BE2C (cell line): ENCODE data around the gene ALDOC.

Experiments used
- DNase-seq: peaks from one replicate; pipeline ENCODE4 v3.0.0-alpha.2; 2020
- H3K27me3 ChIP-seq: fragments of 250-450 bp; sonication (Bioruptor Pico); 2 replicates; pipeline ENCODE4 v1.5.1; 2020; ENCODE audit warnings: mild to moderate bottlenecking
- H3K36me3 ChIP-seq: fragments of 250-450 bp; sonication (Bioruptor Pico); 2 replicates; pipeline ENCODE4 v1.5.1; 2020; ENCODE audit warnings: mild to moderate bottlenecking
- H3K4me1 ChIP-seq: fragments of 250-450 bp; sonication (Bioruptor Pico); 2 replicates; pipeline ENCODE4 v1.5.1; 2020
- H3K4me3 ChIP-seq: 2 replicates; pipeline ENCODE4 v1.5.1; 2011; ENCODE audit warnings: low read depth, low read length
- H3K9me3 ChIP-seq: fragments of 250-450 bp; sonication (Bioruptor Pico); 2 replicates; pipeline ENCODE4 v1.5.1; 2020
- TF ChIP-seq, protein P1 (sequence below): IDR thresholded peaks from 2 replicates; pipeline ENCODE4 v1.5.1; 2012; ENCODE audit warnings: mild to moderate bottlenecking, low read depth, low read length

The ALDOC gene

DNA sequence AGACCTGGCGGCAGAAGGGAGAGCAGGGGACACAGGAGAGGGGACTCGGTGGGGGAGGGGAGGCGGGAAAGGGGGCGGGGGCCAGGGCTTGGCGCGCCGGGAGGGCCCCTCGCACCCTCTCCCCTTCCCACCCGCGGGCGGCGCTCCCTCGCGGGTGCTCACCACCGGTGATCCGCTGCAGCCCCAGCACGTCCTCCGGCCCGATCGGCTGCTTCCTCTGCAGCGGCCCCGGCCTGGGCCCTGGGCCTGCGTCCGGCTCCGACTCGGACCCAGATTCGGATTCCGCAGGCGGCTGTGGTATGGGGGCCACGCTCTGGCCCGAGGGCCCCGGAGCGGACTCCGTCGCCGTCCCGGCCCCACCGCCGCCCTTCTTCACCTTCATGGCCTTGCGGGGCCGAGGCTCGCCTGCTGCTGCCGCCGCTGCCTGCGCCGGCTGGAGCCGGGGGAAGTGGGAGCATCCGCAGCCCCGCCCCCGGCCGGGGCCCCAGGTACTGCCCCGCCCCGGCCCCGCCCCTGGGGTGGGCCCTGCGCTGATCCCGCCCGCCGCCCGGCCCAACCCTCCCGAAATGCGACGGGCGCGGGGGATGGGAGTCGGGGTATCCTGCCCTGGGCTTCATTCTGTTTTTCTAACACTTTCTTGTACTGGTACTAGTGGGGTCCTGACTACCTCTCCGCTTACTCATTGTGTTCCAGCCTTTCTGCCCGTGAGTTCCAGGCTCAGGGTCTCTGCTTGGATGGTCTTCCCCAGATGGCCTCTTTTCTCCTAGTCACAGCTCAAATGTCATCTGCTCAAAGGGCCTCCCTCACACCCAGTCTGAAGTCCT is 24.3 kb downstream of the ALDOC start, which contains the start of gene UNC119:
Gene UNC119 (minus strand): TSS at position 449 of the 824 bp plus-strand sequence. CDS start 67 bp downstream, at position 382.
- no peaks in the 10 kb centered on the region for H3K9me3 ChIP-seq
- peak; percentile 76 for DNase-seq
- no peaks in the 10 kb centered on the region for H3K4me1 ChIP-seq
- H3K4me3 ChIP-seq: peak within 1 kb of the TSS; percentile 63
- H3K36me3 ChIP-seq: peaks cover 7% of the 10 kb centered on the region
- TF ChIP-seq, protein P1, sequence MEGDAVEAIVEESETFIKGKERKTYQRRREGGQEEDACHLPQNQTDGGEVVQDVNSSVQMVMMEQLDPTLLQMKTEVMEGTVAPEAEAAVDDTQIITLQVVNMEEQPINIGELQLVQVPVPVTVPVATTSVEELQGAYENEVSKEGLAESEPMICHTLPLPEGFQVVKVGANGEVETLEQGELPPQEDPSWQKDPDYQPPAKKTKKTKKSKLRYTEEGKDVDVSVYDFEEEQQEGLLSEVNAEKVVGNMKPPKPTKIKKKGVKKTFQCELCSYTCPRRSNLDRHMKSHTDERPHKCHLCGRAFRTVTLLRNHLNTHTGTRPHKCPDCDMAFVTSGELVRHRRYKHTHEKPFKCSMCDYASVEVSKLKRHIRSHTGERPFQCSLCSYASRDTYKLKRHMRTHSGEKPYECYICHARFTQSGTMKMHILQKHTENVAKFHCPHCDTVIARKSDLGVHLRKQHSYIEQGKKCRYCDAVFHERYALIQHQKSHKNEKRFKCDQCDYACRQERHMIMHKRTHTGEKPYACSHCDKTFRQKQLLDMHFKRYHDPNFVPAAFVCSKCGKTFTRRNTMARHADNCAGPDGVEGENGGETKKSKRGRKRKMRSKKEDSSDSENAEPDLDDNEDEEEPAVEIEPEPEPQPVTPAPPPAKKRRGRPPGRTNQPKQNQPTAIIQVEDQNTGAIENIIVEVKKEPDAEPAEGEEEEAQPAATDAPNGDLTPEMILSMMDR: no peak
- no peaks in the 10 kb centered on the region for H3K27me3 ChIP-seq

DNA sequence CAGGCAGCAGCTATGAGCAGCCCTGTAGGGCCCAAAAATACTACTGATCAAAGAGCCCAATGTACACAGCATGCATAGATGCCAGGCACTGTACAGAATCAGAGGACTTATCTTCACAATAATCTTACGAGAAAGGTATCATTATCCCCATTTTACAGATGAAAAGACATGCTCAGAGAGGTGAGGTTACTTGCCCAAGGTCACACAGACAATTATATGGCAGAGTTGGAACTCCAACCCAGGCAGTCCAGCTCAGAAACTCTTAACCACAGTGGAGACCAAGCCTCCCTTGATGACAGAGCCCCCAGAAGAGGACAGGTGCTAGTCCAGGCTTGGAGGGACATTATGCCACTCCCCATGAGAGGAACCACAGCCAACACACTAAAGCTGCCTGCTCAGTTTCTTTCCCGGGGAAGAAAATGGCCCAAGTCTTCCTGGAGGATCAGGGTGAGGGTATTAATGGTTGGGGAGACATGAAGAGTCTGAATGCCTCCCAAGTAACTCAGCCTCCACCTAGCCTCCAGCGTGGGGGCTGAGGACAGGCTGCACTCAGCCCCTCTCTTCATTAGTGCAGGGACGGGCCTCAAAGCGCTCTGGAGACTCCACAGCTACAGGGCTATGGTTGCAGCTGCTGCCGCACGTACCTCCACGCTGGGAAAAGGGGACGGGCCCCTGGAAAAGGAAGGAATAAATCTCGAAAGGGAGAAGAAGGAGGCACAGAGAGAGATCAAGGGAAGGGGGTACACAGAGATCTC is 25.1 kb downstream of the ALDOC start:
- Histone ChIP-seq H3K4me1 (no peaks in the 10 kb centered on the region), H3K36me3 (peaks cover 1% of the 10 kb centered on the region), H3K9me3 (no peaks in the 10 kb centered on the region), H3K4me3 (peak overlapping the region; percentile 63), H3K27me3 (no peaks in the 10 kb centered on the region)
- no peak for DNase-seq
- TF ChIP-seq, protein P1: no peak

DNA sequence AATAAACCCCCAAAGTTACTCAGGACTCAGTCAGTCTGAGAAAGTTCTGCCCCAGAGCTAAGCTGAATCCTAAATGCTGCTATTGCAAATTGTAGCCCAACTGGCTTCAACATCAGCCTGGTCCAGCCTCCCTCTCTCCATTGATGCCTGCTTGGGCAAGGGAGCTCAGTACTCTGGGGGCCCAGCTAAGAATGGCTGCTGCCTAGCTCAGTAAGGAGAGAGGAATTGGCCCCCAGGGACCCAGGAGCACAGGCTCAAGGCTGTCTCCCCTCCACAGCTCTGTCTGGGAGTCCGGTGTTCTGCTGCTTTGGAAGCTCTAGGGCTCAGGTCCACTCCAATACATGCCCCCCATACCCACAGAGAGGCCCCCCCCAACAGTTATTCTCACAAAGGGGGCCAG is 25.8 kb downstream of the ALDOC start:
- Histone ChIP-seq H3K9me3 (no peaks in the 10 kb centered on the region), H3K36me3 (no peaks in the 10 kb centered on the region; the same call in none of the 2 replicates), H3K4me1 (no peaks in the 10 kb centered on the region), H3K27me3 (no peaks in the 10 kb centered on the region), H3K4me3 (no peak overlapping the region)
- TF ChIP-seq, protein P1: no peak
- no peak for DNase-seq

DNA sequence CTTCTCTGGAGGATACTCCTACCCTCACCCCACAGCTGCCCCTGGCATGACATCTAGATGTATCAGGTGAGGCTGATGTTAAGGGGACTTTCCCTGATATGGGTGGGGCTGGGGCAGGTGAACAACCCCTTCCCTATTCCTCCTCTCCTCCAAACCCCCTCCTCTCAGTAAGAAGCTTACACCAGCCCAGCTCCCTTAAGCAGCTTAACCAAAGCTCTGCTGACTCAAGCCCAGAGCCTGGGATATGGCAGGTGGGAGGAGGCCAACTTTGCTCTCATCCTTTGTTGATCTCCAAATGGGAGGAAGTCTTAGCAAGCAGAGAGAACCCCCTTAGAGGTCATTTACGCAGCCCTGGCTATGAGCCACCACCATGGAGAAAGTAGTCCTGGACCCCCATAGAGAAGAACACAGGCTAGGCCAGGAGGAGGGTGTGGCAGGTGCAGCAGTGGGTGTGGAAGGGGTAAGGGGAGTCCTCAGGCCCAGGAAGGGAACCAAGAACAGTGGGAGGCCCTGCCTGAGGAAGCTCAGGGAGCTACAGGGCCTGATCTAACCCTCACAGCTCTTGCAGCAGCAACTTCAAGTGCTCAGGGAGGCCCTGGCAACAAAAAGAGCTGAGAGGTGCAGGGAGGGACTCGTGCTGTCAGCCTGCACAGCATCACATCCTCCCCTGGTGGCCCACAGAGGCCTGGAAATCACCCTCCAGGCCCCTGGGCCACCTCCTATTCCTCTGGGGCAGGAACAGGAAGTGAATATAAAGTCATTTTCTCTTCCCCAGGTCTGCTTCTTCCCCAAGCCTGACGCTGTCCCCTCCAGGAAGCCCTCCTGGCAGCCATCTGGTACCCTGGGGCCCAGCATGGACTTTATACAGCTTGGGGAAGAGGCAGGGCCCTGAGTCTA is 27.2 kb downstream of the ALDOC start:
- TF ChIP-seq, protein P1: no peak
- Histone ChIP-seq H3K4me3 (no peak overlapping the region), H3K4me1 (no peaks in the 10 kb centered on the region), H3K36me3 (no peaks in the 10 kb centered on the region; the same call in 1 of the 2 replicates), H3K9me3 (no peaks in the 10 kb centered on the region), H3K27me3 (no peaks in the 10 kb centered on the region)
- no peak for DNase-seq

DNA sequence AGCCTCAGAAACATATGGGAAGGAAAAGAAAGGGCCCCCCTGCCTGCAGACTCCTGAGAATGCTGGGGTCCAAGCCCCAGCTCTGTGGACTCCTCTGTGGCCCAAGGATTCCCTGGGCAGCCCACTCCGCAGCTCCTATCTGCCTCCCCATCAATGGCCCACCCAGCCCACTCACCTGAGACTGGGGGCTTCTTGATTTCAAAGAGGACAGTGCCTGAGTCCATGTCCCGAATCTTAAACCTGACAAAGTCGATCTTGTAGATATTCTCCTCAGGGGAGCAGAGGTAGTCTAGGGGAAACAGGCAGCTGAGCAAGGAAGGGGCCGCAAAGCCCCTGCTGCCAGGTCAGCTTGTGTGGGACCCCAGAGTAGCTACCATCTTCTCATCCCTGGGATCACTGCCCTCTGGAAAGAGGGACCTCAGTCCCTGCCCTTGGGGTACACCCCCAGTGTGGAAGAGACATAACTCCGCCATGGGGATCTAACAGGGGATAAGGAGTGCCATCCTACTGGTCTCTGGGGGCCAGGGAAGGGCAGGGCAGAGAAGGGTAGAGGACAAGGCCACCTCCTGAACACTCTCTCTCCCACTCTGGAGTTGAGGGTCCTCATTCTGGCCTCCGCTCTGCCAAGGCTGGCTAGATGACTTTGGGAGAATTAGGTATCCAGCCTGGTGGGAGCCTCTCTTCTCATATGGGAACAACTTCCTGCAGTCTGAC is 28.1 kb downstream of the ALDOC start:
- no peaks in the 10 kb centered on the region for H3K4me1 ChIP-seq
- TF ChIP-seq, protein P1: no peak
- H3K9me3 ChIP-seq: no peaks in the 10 kb centered on the region
- no peak overlapping the region for H3K4me3 ChIP-seq
- no peak for DNase-seq
- no peaks in the 10 kb centered on the region; the same call in 1 of the 2 replicates for H3K36me3 ChIP-seq
- H3K27me3 ChIP-seq: no peaks in the 10 kb centered on the region
